Fibroblast of the aortic adventitia (primary cell): ENCODE results near the gene CEP85L. TPM values are rescaled to one million over a fixed set of nuclear protein-coding genes. Genes with fewer than 3 reads are reported as not detected.

ENCODE experiments used
- DNase-seq: peaks from one replicate; pipeline ENCODE4 v3.0.0-alpha.2; 2010; ENCODE audit warnings: low read depth
- H3K4me3 ChIP-seq: 2 replicates; pipeline ENCODE4 v1.5.1; 2011; ENCODE audit warnings: low read depth, mild to moderate bottlenecking, control low read depth, low read length, moderate library complexity
- CTCF ChIP-seq: IDR thresholded peaks from 2 replicates; pipeline ENCODE4 v1.5.1; 2011; ENCODE audit warnings: mild to moderate bottlenecking, low read length, control low read depth, inconsistent platforms; ENCODE audit not compliant: insufficient read depth
- total RNA-seq: library from RNA; depleted of rRNA; stranded (reverse); fragments of >200 nt; gene quantifications from 2 replicates; pipeline ENCODE4 v1.2.3, GENCODE V29; 2012; ENCODE audit warnings: low replicate concordance

The CEP85L gene
- total RNA-seq, 1 donor = 17.1 TPM

GRCh38 chr6:118617417-118617816 is 34.0 kb downstream of the CEP85L start:
- no peak for DNase-seq
- no peak for TF ChIP-seq CTCF
- no peak overlapping the region for H3K4me3 ChIP-seq

DNA sequence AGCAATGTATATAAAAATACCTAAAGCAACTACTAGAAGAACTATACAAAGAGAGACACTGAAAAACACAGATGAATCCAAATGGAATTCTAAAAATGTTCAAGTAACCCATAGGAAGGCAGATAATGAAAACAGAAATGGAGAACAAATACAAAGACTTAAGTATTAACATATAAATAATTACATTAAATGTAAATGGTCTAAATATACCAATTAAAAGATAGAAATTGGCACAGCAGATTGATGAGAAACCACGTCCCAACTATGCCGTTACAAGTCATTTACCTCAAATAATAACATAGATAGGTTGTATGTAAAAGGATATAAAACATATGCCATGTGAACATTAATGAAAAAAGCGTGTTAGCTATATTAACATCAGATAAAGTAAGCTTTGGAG is 40.1 kb downstream of the CEP85L start:
- no peak for TF ChIP-seq CTCF
- DNase-seq = no peak
- H3K4me3 ChIP-seq = no peak overlapping the region

DNA sequence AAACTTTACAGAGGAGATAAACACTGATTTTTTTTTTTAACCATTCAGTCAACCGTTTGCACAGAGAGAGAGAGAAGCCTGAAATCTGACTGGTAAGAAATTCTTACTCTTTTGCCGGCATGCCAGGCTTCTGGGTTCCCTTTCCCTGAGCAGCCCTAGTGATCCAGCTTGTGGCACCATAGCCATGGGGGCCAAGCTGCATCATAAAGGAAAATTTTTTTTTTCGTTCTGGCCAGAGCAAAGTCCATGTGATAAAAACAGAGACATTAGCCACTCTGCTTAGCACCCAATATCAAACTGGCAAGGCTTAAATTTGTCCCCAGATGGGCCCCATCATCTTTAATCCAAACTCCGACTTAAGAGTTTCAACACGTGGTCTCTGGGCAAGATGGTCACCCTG is 44.5 kb downstream of the CEP85L start:
- no peak for TF ChIP-seq CTCF
- DNase-seq = no peak
- H3K4me3 ChIP-seq = no peak overlapping the region

- no peak overlapping the region for H3K4me3 ChIP-seq
- no peak for TF ChIP-seq CTCF
- DNase-seq = no peak
These were observed 45.1 kb downstream of the CEP85L start for GRCh38 chr6:118606268-118606667.

- TF ChIP-seq CTCF = no peak
- DNase-seq = no peak
- H3K4me3 ChIP-seq = no peak overlapping the region
These were observed 48.0 kb downstream of the CEP85L start for GRCh38 chr6:118603372-118603771.

GRCh38 chr6:118602300-118602699 is 49.1 kb downstream of the CEP85L start:
- no peak for DNase-seq
- TF ChIP-seq CTCF = no peak
- no peak overlapping the region for H3K4me3 ChIP-seq

GRCh38 chr6:118598324-118598723 is 53.1 kb downstream of the CEP85L start:
- no peak for DNase-seq
- no peak for TF ChIP-seq CTCF
- no peak overlapping the region for H3K4me3 ChIP-seq
